HG02588 (cell line): ENCODE measurements around the gene ZNF30.
A peak's percentile ranks its signal among the peaks of the same experiment; 100 is the strongest.
"Not testable (repeated sequence)": the region's sequence is repeated elsewhere in the genome, so short reads cannot be mapped to it uniquely, and the experiment has no call there.

Source experiments
- ATAC-seq: cut with Tn5 transposase; IDR thresholded peaks from one replicate; pipeline ENCODE4 v1.9.1; 2021; ENCODE audit warnings: mild to moderate bottlenecking, moderate library complexity; ENCODE audit not compliant: unreplicated experiment

Gene ZNF30

GRCh38 chr19:34926685-34927375 lies at the start of gene ZNF30:
Gene ZNF30 (plus strand): TSS chr19:34926903. CDS start chr19:34929948, 3,045 bp downstream.
- peak; percentile 89 for ATAC-seq

GRCh38 chr19:34879563-34879962 lies 47.1 kb upstream of the ZNF30 start:
- ATAC-seq = no peak

- no peak for ATAC-seq
These were observed 46.7 kb upstream of the ZNF30 start for GRCh38 chr19:34880034-34880433.

- ATAC-seq = no peak
These were observed 44.7 kb upstream of the ZNF30 start for GRCh38 chr19:34881982-34882381.

GRCh38 chr19:34888091-34888490 lies 38.6 kb upstream of the ZNF30 start:
- ATAC-seq = no peak

- no peak for ATAC-seq
These were observed 26.5 kb upstream of the ZNF30 start for GRCh38 chr19:34900245-34900644.

- ATAC-seq = no peak
These were observed 21.8 kb upstream of the ZNF30 start for GRCh38 chr19:34904664-34905527.

GRCh38 chr19:34910770-34911169 lies 15.9 kb upstream of the ZNF30 start:
- no peak for ATAC-seq

GRCh38 chr19:34917144-34917543 lies 9.6 kb upstream of the ZNF30 start:
- not testable (repeated sequence) for ATAC-seq

- no peak for ATAC-seq
These were observed 8.5 kb upstream of the ZNF30 start for GRCh38 chr19:34918190-34918589.

GRCh38 chr19:34920090-34920786 lies 6.5 kb upstream of the ZNF30 start:
- ATAC-seq = not testable (repeated sequence)

- no peak for ATAC-seq
These were observed 1.3 kb upstream of the ZNF30 start for GRCh38 chr19:34925278-34925855.

GRCh38 chr19:34926361-34926684 lies 380 bp upstream of the ZNF30 start:
- ATAC-seq = no peak

GRCh38 chr19:34932494-34932893 lies 5.8 kb downstream of the ZNF30 start:
- no peak for ATAC-seq

- ATAC-seq = no peak
These were observed 9.5 kb downstream of the ZNF30 start for GRCh38 chr19:34936184-34936583.

GRCh38 chr19:34938886-34939285 lies 12.2 kb downstream of the ZNF30 start:
- ATAC-seq = no peak

GRCh38 chr19:34943861-34944573 lies 17.3 kb downstream of the ZNF30 start:
- ATAC-seq = no peak

GRCh38 chr19:34953092-34953491 lies 26.4 kb downstream of the ZNF30 start:
- no peak for ATAC-seq

GRCh38 chr19:34957830-34958751 lies 31.4 kb downstream of the ZNF30 start:
- ATAC-seq = no peak

- ATAC-seq = no peak
These were observed 32.3 kb downstream of the ZNF30 start for GRCh38 chr19:34959021-34959420.
